ENCODE results near the gene LMTK2.

The LMTK2 gene

DNA sequence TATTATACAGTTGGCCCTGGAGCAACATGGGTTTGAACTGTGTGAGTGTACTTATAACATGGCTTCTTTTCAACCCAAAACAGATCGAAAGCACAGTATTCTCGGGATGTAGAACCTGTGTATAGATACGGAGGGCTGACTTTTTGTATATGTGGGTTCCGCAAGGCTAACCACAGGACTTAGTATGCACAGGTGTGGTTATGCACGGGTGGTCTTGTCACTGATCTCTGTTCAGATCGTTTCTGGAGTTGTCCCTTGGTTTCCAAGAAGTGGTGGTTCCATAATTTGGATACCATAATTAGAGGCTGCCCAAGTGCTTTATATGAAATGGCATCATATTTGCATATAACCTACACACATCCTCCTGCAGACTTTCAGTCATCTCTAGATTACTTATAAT is 93.7 kb downstream of the LMTK2 start:
- TF ChIP-seq TAF1 (IDR thresholded peaks at IDR 0.05; ENCODE audit: borderline replicate concordance, insufficient read depth, low read length), result no peak
- TF ChIP-seq FOXP2 (optimal IDR thresholded peaks at IDR 0.05; ENCODE audit: borderline replicate concordance, extremely low read depth, extremely low read length, insufficient read depth), result no peak
- TF ChIP-seq POLR2AphosphoS5 (IDR thresholded peaks at IDR 0.05; ENCODE audit: low read depth, low read length), result no peak
- TF ChIP-seq, protein P1, sequence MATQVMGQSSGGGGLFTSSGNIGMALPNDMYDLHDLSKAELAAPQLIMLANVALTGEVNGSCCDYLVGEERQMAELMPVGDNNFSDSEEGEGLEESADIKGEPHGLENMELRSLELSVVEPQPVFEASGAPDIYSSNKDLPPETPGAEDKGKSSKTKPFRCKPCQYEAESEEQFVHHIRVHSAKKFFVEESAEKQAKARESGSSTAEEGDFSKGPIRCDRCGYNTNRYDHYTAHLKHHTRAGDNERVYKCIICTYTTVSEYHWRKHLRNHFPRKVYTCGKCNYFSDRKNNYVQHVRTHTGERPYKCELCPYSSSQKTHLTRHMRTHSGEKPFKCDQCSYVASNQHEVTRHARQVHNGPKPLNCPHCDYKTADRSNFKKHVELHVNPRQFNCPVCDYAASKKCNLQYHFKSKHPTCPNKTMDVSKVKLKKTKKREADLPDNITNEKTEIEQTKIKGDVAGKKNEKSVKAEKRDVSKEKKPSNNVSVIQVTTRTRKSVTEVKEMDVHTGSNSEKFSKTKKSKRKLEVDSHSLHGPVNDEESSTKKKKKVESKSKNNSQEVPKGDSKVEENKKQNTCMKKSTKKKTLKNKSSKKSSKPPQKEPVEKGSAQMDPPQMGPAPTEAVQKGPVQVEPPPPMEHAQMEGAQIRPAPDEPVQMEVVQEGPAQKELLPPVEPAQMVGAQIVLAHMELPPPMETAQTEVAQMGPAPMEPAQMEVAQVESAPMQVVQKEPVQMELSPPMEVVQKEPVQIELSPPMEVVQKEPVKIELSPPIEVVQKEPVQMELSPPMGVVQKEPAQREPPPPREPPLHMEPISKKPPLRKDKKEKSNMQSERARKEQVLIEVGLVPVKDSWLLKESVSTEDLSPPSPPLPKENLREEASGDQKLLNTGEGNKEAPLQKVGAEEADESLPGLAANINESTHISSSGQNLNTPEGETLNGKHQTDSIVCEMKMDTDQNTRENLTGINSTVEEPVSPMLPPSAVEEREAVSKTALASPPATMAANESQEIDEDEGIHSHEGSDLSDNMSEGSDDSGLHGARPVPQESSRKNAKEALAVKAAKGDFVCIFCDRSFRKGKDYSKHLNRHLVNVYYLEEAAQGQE (IDR thresholded peaks at IDR 0.05; ENCODE audit: insufficient read depth in 1 of 2, low read depth in 2 of 2, low read length in 2 of 2), result no peak
- TF ChIP-seq SIN3A (IDR thresholded peaks at IDR 0.05; ENCODE audit: borderline replicate concordance, insufficient read depth, low read length), result no peak

DNA sequence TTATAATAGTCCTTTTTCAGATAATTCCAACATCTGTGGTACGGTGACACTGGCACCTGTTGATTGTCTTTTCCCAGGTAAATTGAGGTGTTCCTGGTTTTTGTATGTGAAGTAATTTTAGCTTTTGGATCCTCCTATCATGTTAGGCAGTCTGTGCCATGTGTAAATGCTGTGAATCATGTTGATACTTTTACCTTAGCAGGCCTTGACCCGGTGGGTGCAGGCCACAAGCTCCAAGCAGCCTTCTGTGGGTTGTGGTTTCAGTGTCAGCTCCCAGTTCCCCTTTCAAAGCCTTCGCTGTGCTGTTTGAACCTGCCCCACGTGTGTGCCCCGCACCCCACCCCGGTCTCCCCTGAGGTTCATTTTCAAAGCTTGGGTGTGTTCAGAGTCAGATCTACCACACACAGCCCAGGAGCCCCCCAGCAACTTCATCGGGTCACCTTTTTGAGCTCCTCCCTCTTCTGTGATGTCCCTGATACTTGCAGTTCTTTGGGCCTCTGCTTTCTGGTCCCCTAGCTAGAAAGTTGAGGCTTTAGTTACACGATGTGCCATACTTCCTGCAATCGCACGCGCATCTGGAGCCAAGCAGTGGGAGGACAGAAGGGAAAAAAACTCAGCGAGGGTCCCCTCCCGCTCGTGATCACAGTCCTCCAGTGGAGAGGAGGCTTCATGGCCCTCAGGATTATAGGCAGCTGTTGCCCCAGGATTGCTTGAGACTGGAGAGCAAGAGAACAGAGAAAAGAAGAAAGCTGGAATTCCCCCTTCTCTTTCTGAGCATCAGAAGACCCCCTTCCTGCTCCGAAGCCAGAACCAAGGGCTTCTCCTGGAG is 95.9 kb downstream of the LMTK2 start:
- TF ChIP-seq POLR2AphosphoS5 (IDR thresholded peaks at IDR 0.05; ENCODE audit: low read depth, low read length) (no peak), FOXP2 (optimal IDR thresholded peaks at IDR 0.05; ENCODE audit: borderline replicate concordance, extremely low read depth, extremely low read length, insufficient read depth) (no peak), SIN3A (IDR thresholded peaks at IDR 0.05; ENCODE audit: borderline replicate concordance, insufficient read depth, low read length) (no peak), TAF1 (IDR thresholded peaks at IDR 0.05; ENCODE audit: borderline replicate concordance, insufficient read depth, low read length) (no peak)
- TF ChIP-seq, protein P1 (IDR thresholded peaks at IDR 0.05; ENCODE audit: insufficient read depth in 1 of 2, low read depth in 2 of 2, low read length in 2 of 2), result no peak

DNA sequence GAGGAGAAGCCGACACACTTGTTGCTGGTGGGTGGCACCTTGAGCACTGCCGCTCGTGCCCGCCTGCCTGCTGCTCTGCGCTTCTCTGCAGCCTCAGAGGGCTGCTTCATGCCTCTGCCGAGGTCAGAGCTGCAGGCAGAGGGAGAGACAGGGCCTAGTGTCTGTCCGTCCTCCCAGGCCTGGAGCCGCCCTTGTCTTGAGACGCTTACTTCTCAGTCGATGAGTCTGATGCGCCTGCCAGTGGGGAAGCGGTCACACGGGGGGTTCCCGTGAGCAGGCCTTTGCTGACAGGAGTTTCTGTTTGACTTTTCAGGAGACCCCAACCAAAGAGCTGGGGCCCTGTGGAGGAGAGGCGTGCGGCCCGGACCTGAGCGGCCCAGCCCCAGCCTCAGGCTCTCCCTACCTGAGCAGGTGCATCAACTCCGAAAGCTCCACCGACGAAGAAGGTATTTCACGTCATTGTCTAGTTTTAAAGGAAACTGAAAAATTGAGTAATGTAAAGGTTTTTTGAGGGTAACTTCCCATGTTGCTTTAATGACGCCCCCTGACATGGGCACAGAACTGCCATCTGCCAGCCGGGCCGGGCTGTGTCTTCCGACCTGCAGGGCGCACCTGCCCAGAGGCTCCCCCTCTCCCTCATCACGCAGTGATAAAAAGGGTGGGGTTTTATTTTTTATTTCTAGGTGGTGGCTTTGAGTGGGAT is 96.8 kb downstream of the LMTK2 start:
- no peak for TF ChIP-seq TAF1 (IDR thresholded peaks at IDR 0.05; ENCODE audit: borderline replicate concordance, insufficient read depth, low read length)
- TF ChIP-seq, protein P1 (IDR thresholded peaks at IDR 0.05; ENCODE audit: insufficient read depth in 1 of 2, low read depth in 2 of 2, low read length in 2 of 2), result no peak
- no peak for TF ChIP-seq POLR2AphosphoS5 (IDR thresholded peaks at IDR 0.05; ENCODE audit: low read depth, low read length)
- no peak for TF ChIP-seq FOXP2 (optimal IDR thresholded peaks at IDR 0.05; ENCODE audit: borderline replicate concordance, extremely low read depth, extremely low read length, insufficient read depth)
- TF ChIP-seq SIN3A (IDR thresholded peaks at IDR 0.05; ENCODE audit: borderline replicate concordance, insufficient read depth, low read length), result no peak

DNA sequence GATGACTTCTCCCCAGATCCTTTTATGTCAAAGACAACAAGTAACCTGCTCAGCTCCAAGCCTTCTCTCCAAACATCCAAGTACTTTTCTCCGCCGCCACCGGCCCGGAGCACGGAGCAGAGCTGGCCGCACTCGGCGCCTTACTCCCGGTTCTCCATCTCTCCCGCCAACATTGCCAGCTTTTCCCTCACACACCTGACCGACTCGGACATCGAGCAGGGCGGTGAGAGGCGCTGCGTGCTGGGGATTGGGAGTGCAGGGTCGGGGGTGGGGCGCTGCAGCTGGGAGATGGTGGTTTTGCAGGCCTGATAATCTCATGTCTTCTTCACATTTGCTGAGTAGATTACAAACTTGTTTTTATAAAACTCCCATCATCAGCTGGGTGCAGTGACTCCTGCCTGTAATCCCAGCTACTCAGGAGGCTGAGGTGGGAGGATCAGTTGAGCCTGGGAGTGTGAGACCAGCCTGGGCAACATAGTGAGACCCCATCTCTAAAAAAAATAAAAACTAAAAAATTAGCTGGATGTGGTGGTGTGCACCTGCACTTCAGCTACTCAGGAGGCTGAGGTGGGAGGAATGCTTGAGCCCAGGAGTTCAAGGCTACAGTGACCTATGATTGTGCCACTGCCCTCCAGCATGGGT is 97.4 kb downstream of the LMTK2 start:
- TF ChIP-seq TAF1 (IDR thresholded peaks at IDR 0.05; ENCODE audit: borderline replicate concordance, insufficient read depth, low read length) (no peak), POLR2AphosphoS5 (IDR thresholded peaks at IDR 0.05; ENCODE audit: low read depth, low read length) (no peak)

DNA sequence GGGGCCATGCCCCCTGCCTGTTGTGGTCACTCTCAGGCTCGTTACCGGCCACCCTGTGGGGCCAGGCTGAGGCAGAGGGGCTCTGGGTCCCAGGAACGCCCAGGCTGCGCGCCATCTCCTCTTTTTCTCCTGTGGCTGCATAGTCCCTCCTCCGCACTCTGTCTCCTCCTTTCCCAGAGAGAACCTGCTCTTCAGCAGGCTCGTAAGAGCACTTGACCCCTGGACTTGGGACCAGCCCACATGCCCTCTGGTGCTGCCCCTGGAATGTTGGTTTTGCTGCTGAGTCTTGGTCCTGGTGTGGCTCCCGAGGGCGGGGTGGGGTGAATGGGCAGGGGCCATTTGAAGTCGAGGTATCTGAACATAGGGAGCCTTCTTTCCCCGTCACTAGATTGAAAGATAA is 98.0 kb downstream of the LMTK2 start:
- TF ChIP-seq POLR2AphosphoS5 (IDR thresholded peaks at IDR 0.05; ENCODE audit: low read depth, low read length), result no peak
- TF ChIP-seq, protein P1 (IDR thresholded peaks at IDR 0.05; ENCODE audit: insufficient read depth in 1 of 2, low read depth in 2 of 2, low read length in 2 of 2), result no peak
- no peak for TF ChIP-seq FOXP2 (optimal IDR thresholded peaks at IDR 0.05; ENCODE audit: borderline replicate concordance, extremely low read depth, extremely low read length, insufficient read depth)
- no peak for TF ChIP-seq TAF1 (IDR thresholded peaks at IDR 0.05; ENCODE audit: borderline replicate concordance, insufficient read depth, low read length)
- TF ChIP-seq SIN3A (IDR thresholded peaks at IDR 0.05; ENCODE audit: borderline replicate concordance, insufficient read depth, low read length), result no peak
